NCI-H2196 (cell line): ENCODE results near the gene RASGRP3.
"Not testable (repeated sequence)": the region's sequence is repeated elsewhere in the genome, so short reads cannot be mapped to it uniquely, and the experiment has no call there.

Source experiments
- DNase-seq: peaks from one replicate; lab custom pipeline; 2025; ENCODE audit not compliant: unreplicated experiment; lab: John Stamatoyannopoulos, UW

The RASGRP3 gene, protein sequence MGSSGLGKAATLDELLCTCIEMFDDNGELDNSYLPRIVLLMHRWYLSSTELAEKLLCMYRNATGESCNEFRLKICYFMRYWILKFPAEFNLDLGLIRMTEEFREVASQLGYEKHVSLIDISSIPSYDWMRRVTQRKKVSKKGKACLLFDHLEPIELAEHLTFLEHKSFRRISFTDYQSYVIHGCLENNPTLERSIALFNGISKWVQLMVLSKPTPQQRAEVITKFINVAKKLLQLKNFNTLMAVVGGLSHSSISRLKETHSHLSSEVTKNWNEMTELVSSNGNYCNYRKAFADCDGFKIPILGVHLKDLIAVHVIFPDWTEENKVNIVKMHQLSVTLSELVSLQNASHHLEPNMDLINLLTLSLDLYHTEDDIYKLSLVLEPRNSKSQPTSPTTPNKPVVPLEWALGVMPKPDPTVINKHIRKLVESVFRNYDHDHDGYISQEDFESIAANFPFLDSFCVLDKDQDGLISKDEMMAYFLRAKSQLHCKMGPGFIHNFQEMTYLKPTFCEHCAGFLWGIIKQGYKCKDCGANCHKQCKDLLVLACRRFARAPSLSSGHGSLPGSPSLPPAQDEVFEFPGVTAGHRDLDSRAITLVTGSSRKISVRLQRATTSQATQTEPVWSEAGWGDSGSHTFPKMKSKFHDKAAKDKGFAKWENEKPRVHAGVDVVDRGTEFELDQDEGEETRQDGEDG

DNA sequence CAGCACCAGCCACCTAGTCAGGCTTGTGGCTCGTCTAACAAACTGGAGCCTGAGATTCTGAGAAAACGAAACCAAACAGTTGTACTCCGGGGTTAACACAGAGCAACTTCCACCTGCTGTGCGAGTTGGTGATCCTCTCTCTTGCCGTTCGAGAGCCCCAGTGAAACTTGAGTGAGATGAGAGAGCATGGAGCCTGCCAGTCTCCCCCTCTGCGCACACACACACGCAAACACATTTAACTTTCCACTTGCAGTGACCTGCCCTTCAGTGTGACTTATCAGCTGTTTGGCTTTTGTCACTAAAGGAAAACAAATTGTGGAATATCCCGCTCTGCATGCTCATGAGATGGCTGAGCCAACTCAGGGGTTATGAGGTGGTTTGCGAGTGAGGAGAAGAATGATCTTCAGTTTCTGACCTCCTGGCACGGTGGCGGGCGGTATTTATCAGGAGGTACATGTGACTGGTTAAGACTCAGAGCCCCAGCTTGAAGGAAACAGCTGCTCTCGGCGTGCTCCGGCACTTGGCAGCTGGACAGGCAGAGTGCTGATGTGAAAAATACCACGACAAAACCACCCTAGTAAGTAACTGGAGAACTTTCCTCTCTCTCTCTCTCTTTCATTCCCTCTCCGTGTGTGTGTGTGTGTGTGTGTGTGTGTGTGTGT is at the start of gene RASGRP3:
TSS of gene RASGRP3 (plus strand) at position 519 of the 662 bp plus-strand sequence. CDS start 38,488 bp downstream, outside the sequence.
- DNase-seq = peak; percentile 48

DNA sequence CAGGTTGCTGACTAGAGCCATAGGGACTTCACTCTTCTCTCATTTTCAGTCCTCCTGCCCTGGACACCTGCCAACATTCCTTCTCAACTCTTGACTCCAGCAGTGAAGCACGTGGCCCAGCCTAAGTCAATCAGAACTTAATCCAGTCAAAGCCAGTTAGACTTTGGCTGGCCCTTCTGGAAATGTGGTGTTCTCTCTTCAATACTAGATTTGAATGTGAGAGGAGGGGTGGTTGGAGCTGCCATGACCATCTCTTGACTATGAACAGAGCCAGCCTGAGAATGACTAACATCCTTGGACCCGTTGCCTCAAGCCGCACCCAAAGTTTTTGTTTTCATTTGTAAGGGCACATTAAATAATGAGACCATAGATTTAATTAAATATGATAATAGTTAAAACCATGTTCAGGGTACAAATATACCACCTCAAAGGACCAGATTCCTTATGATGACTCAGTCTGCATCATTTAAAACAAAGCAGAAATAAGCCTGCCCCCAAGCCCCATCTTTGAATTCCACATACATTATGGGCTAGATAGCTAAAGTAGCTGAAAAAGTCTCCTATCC is 49.7 kb upstream of the RASGRP3 start:
- no peak for DNase-seq

DNA sequence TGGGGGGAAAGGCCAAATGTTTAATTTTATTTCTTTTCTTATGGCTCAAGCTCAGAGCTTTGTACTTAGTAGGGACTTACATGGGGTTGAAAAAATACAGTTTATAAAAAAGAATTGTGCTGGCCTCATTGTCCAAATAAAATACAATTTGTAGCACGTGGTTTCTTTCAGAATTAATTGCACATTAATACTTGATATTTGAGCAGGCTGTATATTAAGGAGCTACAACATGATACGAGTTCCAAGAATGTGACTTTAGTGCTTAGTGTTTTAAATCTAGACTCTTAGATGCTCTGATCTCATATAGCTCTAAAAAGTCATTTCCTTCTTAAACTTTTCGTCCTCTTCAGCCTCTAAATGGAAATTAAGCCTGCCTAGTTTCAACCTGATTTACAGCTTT is 46.4 kb upstream of the RASGRP3 start:
- DNase-seq = no peak

DNA sequence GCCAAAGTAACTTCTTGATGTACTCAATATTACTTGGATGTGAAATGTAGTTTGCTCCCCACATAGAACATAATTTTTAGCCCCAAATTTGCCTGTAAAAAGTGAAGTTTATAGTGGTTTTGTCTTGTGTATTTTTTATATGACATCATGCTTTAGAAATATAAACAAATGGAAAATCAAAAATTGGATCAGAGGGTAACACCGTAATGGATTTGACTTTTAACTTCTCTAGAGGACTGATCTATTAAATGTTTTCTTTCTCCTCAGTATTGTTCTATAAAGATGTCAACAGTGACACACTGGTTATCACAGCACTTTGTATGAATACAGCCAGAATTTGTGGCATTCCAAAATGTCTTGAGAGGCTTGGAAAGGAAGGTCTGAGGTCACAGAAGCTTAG is 45.6 kb upstream of the RASGRP3 start:
- no peak for DNase-seq

DNA sequence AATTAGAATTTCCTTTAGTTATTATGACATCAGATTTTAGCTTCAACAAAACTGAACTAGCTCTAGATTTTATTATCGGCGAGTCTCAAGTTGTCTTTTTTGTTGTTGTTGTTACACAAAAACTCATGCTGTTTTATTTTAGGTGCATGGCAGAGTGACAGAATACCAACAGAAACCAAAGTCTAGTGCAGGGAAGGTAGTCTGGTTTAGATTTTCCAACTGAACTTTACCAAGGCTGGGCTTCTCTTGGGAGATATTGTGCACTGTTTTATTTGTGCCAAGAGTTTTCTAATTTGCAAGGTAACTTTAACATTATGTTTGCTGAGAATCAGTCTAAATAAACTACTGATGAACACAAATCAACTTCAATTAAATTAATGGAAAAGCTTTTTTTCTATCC is 43.6 kb upstream of the RASGRP3 start:
- DNase-seq = no peak

DNA sequence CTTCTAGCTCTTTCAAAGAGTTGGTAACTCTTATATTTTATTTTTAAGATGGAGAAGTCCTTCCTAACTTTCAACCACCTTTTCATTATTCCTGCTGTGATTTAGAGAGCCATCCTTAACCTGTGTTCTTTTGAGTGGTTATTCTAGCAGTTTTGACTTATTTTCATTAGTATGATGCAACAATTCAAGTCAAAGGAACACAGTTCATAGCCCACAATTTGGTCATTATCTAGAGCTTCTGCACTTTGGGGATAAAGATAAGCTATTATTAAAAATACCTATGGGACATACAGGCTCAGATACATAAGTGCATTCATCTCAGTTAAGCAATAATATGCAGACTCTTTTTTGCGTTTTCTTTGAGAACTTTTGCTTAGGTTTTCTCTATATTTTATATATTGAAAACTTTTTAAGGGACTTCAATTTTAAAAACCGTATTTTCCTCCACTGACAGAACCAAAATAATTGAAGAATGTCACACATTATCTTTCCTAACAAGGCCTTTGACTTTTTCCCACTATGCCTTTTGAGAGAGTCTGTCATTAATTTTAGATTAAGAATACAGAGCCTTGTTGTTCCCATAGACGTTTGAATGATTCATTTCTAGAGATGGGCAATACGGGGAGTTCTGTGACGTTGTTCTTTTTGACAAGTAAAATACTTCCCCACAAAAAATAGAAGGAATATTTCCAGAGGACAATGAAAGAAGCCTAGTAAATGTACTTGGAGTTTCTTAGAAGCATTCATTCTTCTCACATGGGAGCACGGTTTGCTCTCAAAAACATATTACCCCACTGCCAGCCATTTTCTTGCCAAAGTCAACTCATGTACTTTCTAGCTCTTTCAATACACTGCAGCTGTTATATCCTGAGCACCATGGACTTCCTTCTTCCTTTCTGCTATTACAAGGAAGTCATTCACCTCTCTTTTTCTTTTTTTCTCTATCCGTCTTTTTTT is 42.9 kb upstream of the RASGRP3 start:
- no peak for DNase-seq

DNA sequence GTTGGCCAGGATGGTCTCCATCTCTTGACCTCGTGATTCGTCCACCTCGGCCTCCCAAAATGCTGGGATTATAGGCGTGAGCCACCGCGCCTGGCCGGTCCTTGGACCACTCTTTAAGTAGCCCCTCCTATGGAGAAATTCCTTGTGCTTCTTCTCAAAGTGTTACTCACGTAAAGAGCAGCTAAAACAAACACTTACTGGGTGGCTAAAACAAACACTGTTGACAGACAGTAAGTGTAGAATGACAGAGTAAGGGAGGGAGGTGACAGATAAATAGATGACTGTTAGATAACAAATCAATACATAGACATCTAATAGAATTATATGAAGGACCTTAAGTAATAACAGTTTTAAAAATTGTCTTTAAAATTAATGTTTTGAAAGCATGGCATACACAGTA is 40.9 kb upstream of the RASGRP3 start:
- no peak for DNase-seq

DNA sequence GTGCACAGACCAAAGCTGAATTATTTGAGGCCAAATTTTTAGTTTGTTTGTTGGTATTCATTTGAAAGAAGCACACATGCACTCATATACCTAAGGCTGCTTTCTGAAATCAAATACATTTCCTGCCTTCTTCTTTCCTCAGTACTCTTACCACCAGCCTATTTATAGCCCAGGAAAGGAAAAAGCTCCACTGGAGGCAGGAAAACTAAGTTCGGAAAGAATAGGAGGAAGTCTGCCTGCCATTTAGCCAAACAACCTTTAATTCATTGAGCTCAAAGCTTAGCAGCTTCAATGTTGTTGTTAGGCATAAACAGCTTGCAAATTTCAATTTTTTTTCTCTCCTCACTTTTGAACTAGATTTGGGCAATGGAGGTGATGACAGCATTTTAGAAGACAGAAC is 40.4 kb upstream of the RASGRP3 start:
- no peak for DNase-seq

DNA sequence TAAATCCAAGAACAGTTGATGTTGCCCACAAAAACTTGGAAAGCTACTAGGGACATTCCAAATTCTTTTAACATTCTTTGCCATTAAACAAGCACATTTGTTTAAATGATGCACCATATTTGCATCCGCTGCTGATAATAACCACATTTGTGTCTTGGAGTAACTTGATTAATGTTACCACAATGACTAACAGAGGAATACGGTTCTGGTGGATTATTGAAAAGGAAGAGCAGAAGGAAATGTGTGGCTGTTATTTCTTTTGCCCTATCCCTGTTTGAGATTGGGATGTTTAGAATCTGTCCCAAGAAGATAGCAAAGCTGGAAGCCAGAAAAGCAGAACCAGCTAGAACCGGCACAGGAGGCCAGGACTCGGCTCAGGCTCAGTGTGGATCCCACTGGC is 39.2 kb upstream of the RASGRP3 start:
- DNase-seq = no peak

DNA sequence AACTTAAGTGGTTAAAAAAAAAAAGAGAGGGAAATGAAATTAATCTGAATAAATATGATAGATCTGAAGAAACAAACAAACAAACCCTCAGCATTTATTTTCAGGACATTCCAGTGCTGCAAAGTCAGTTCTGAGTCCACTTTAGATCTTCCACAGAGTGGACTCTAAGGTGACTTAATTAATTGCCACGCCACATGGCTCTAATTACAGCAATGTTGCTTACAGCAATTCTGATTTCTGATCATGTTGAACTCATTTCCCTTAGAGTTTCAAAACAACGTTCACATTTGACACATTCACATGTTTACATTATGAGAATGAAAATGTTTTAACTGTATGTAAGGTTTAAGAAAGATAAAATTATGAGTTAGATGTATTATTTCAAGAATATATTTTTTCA is 38.6 kb upstream of the RASGRP3 start:
- no peak for DNase-seq

DNA sequence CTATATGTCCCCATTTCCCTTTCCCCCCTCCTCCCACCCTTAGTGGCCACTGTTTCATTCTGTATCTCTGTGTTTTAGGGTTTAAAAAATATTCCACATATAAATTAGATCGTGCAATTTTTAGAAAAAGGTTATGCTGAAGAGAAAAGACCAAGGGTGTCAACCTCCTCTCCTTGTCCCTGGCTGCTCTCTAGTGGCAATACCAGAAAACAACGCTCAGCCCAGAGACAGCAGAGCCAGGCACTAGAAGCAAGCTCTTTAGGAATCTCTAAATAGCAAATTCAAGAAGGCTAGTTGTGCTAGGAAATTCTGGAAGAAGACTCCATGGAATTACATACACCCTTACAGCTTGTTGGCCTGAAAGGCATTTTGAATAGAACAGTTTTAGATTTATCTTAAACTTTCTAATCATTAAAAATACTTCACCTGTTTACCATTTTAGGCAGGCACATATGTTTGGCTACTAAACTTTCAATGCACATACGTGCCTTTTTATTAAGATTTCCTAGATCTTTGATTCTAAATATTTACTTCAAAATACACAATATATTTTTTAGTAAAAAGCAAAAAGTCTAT is 35.1 kb upstream of the RASGRP3 start:
- peak; percentile 14 for DNase-seq

DNA sequence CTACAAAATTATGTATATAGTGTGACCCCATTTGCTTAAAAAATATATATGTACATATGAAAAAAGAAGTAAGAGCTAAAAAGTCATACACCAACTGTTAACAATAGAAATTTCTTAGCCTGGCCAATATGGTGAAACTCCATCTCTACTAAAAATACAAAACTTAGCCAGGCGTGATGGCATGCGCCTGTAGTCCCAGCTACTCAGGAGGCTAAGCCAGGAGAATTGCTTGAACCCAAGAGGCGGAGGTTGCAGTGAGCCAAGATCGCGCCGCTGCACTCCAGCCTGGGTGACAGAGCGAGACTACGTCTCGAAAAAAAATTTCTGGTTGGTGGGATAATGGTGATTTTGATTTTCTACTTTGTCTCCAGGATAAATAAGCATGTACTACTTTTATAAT is 34.4 kb upstream of the RASGRP3 start:
- DNase-seq = not testable (repeated sequence)

DNA sequence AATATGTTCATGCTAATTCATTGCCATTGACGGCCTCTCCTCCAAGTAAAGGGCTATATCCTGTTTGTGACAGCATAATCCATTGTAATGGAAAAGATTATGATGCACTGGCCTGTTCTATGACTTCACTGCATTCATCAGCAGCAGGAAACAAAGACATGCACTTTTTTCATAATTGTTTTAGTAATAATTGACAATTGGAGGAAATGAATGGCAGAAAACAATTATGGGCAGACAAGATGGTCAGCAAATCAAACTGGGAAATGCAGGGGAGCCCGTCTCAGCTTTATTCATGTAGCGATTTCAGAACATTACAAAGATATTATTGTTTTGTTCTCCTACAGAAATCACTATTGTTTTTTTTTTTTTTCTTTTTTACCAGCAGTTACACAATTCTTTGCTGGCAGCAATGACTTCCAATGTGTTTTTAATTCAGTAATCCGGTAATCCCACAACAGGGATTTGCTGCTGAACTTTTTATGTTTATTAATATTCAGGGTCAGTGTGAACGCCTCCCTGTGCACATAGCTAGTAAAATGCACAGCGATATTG is 33.8 kb upstream of the RASGRP3 start:
- DNase-seq = no peak

DNA sequence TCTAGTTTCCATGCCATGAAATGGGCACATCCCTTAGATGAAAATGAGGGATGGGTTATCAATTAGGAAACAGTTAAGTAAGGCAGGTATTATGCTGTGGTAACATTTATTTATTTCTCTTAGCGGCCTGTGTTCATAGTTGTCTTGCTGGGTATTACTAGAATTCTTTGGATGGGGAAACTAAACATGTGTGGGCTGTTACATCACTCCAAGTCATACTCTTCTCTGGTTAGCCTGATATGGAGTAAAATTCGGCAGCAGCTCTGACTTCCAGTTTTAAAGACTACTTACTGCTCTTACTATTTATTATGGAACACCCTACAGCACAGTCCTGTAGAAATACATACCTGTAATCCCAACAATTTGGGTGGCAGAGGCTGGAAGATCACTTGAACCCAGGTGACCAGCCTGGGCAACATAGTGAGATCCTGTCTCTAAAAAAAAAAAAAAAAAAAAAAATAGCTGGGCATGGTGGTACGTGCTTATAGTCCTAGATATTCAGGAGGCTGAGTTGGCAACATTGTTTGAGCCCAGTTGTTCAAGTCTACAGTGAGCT is 33.1 kb upstream of the RASGRP3 start:
- no peak for DNase-seq

DNA sequence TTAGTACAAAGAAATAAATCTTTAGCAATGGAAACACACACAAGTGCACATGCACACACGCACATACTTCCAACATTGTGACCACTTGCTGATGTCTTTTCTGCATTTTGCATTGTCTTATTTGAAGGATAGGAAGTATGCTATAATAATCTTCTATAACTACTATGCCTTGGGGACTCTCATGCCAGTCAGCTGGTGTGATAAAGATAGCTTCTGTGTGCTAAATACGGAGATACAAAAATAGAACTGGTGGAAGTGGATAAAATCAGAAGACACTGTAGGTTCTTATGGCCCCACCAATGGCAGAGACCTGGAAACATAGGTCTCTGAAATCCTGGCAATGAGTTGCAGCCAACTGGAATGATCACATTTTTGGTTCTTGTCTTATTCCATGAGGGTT is 31.5 kb upstream of the RASGRP3 start:
- no peak for DNase-seq

DNA sequence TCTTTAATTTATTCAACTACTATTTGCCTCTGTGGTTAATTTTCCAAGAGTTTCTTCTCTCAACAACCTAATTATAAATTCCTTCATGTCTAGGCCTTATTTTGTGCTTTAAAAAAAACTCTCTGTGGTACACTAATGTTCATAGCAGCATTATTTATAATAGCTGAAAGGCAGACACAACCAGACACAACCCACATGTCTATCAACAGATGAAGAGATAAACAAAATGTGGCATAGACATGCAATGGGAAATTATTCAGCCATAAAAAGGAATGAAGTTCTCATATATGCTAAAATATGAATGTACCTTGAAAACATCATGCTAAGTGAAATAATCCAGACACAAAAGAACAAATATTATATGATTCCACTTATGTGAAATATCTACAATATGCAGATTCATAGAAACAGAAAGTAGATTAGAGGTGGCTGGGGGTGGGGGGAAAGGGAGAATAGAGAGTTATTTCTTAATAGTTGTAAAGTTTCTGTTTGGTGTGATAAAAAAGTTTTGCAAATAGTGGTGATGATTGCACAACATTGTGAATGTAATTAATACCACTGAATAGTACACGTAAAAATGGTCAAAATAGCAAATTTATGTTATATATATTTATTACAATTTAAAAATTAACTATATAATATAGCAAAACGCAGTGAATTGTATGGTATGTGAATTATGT is 28.1 kb upstream of the RASGRP3 start:
- DNase-seq = no peak

DNA sequence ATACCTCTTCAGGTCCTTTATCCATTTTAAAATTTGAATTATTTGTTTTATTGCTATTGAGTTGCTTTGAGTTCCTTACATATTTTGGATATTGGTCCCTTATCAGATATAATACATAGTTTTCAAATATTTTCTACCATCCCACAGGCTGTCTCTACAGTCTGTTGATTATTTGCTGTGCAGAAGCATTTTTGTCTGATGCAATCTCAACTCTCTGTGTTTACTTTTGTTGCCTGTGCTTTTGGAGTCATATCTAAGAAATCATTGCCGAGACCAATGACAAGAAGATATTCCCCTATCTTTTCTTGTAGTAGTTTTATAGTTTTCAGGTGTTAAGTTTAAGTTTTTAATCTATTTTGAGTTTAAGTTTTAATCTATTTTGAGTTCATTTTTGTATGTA is 25.2 kb upstream of the RASGRP3 start:
- DNase-seq = no peak

DNA sequence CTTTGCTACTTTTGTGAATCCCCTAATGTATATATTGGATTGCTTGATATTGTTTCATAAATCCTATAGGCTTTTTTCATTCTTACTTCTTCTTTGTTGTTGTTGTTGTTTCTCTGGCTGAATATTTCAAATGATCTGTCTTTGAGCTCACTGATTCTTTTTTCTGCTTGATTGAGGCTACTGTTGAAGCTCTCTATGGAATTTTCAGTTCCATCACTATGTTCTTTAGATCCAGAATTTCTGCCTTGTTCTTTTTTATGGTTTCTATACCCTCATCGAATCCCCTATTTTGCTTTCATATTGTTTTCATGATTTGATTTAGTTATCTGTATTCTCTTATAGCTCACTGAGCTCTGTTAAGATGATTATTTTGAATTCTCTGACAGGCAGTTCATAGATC is 24.6 kb upstream of the RASGRP3 start:
- no peak for DNase-seq

DNA sequence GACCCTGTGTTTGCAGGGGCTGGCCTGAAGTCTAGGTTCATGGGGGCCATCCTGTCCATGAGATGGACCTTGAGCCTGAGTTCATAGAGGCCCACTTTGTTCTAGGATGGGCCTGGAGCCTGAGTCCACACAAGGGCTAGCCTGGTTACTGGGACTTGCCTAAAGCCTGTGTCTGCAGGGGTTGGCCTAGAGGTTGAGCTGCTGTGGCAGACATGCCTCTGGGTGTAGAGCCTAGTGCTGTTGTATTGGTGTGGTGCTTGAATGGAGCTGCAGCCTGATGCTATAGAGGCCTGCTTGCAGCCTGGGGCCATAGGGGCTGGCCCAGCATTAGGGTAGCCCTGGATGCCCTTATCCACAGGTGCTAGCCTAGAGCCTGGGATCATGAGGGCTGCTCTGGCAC is 23.9 kb upstream of the RASGRP3 start:
- no peak for DNase-seq
